PC-3 (cell line): ENCODE data around the gene LYRM4. TPM values are rescaled to one million over a fixed set of nuclear protein-coding genes. Genes with fewer than 3 reads are reported as not detected.

ENCODE experiments used
- ATAC-seq: fragments of 200-7000 bp; cut with Tn5 transposase; 2 replicates; pipeline ENCODE4 v1.9.1; 2020; ENCODE audit warnings: mild to moderate bottlenecking, moderate library complexity
- BruUV-seq: library from RNA; stranded (reverse); fragments of 400-500 nt; replicated peaks from 2 replicates; lab custom pipeline; 2021; lab: Mats Ljungman, UMichigan
- CTCF ChIA-PET: fragments of 300-600 bp; sonication (Branson Sonifier 250); formaldehyde crosslinking; loops from one replicate; lab custom pipeline; 2022; ENCODE audit warnings: antibody characterized with exemption; lab: Charles Lee
- POLR2A ChIA-PET: fragments of 300-600 bp; sonication (Branson Sonifier 250); formaldehyde crosslinking; loops from one replicate; lab custom pipeline; 2022; ENCODE audit warnings: antibody characterized with exemption; ENCODE audit not compliant: unreplicated experiment; lab: Charles Lee
- DNase-seq: peaks from one replicate; pipeline ENCODE4 v3.0.0-alpha.2; 2015
- H2AFZ ChIP-seq: fragments of 300-600 bp; sonication (generic); 2 replicates; pipeline ENCODE4 v1.6.0; 2016; ENCODE audit warnings: antibody characterized with exemption, low read length
- H3F3A ChIP-seq: fragments of 300-600 bp; sonication (generic); one replicate; pipeline ENCODE4 v1.6.0; 2017; ENCODE audit warnings: antibody characterized with exemption, low read length, control low read depth, mild to moderate bottlenecking; ENCODE audit not compliant: unreplicated experiment
- H3K27ac ChIP-seq: fragments of 300-600 bp; sonication (generic); 2 replicates; pipeline ENCODE4 v1.5.1; 2016; ENCODE audit warnings: mild to moderate bottlenecking, low read length
- H3K27me3 ChIP-seq: fragments of 300-600 bp; sonication (generic); 2 replicates; pipeline ENCODE4 v1.6.1; 2016; ENCODE audit warnings: low read length, mixed read lengths
- H3K36me3 ChIP-seq: fragments of 300-600 bp; sonication (generic); 2 replicates; pipeline ENCODE4 v1.6.1; 2016; ENCODE audit warnings: low read depth, mixed run types, low read length, mixed read lengths
- H3K4me1 ChIP-seq: fragments of 300-600 bp; sonication (generic); 2 replicates; pipeline ENCODE4 v1.5.1; 2016; ENCODE audit warnings: low read length; ENCODE audit not compliant: insufficient read depth
- H3K4me2 ChIP-seq: fragments of 300-600 bp; sonication (generic); 2 replicates; pipeline ENCODE4 v1.6.0; 2016; ENCODE audit warnings: low read length
- H3K4me3 ChIP-seq: fragments of 300-600 bp; sonication (generic); 2 replicates; pipeline ENCODE4 v1.5.1; 2016; ENCODE audit warnings: mild to moderate bottlenecking, low read length, mixed read lengths
- H3K79me2 ChIP-seq: fragments of 300-600 bp; sonication (generic); 2 replicates; pipeline ENCODE4 v1.6.1; 2017; ENCODE audit warnings: low read length, mixed read lengths
- H3K9ac ChIP-seq: fragments of 300-600 bp; sonication (generic); 2 replicates; pipeline ENCODE4 v1.6.0; 2016; ENCODE audit warnings: mild to moderate bottlenecking, low read length
- H3K9me2 ChIP-seq: fragments of 300-600 bp; sonication (generic); replicated peaks from 2 replicates; pipeline ENCODE4 v1.6.1; 2016; ENCODE audit warnings: mixed run types, low read length, mixed read lengths
- H3K9me3 ChIP-seq: fragments of 300-600 bp; sonication (generic); 2 replicates; pipeline ENCODE4 v1.6.1; 2016; ENCODE audit warnings: low read length, mixed read lengths
- H4K20me1 ChIP-seq: fragments of 300-600 bp; sonication (generic); 2 replicates; pipeline ENCODE4 v1.6.1; 2016; ENCODE audit warnings: low read length, mixed read lengths
- EZH2 ChIP-seq: fragments of 300-600 bp; sonication (generic); IDR thresholded peaks from one replicate; pipeline ENCODE4 v1.6.1; 2017; ENCODE audit warnings: antibody characterized with exemption, mild to moderate bottlenecking, low read length; ENCODE audit not compliant: unreplicated experiment
- EZH2phosphoT487 ChIP-seq: fragments of 300-600 bp; sonication (generic); IDR thresholded peaks from 2 replicates; pipeline ENCODE4 v1.6.1; 2018; ENCODE audit warnings: mild to moderate bottlenecking, antibody characterized with exemption, low read length, borderline replicate concordance
- intact Hi-C: fragments of 100-400 bp; cut with micrococcal nuclease; formaldehyde crosslinking; loops from 2 replicates; pipeline ENCODE4 v1.9.0; 2023
- total RNA-seq: library from RNA; depleted of rRNA; stranded (reverse); fragments of >200 nt; gene quantifications from 2 replicates; pipeline ENCODE4 v1.2.3, GENCODE V29; 2014
- TF ChIP-seq, protein P1 (sequence below): fragments of 300-600 bp; sonication (generic); conservative IDR thresholded peaks from 2 replicates; pipeline ENCODE4 v1.5.1; 2017; ENCODE audit warnings: antibody characterized with exemption, low read depth, mild to moderate bottlenecking, low read length

The LYRM4 gene
- total RNA-seq, 1 experiment from 2014 or later = 27.7 TPM

DNA sequence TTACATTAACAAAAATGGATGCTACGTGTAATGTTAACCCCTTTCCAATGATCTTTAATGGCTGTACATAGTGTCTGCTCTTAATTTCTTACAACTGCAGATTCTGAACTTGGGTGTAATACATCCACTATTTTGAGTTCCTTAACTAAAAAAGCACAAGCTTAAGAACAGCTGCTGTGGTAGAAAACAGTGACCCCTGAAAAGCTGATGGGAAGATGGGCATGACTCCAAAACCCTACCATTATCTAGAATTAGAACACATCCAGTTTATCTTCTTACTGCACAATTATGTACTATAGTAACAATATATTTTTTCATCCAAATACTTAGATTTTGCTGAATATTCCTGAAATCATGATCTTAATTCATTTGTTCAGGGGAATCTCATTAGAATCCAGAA, 49.3 kb downstream of the LYRM4 start:
- BruUV-seq = no TSS peak
- Histone ChIP-seq H3F3A (no peaks in the 10 kb centered on the region), H3K4me2 (no peak overlapping the region), H3K27ac (no peak overlapping the region), H3K9ac (no peak overlapping the region), H3K4me1 (peaks cover 17% of the 10 kb centered on the region), H3K9me2 (no peaks in the 10 kb centered on the region), H3K4me3 (no peak overlapping the region), H3K79me2 (no peaks in the 10 kb centered on the region), H3K9me3 (no peaks in the 10 kb centered on the region), H2AFZ (no peak overlapping the region), H3K27me3 (no peaks in the 10 kb centered on the region), H4K20me1 (no peaks in the 10 kb centered on the region), H3K36me3 (peaks cover 6% of the 10 kb centered on the region; the same call in 1 of the 2 replicates)
- intact Hi-C loops = no loop called here
- TF ChIP-seq, protein P1, sequence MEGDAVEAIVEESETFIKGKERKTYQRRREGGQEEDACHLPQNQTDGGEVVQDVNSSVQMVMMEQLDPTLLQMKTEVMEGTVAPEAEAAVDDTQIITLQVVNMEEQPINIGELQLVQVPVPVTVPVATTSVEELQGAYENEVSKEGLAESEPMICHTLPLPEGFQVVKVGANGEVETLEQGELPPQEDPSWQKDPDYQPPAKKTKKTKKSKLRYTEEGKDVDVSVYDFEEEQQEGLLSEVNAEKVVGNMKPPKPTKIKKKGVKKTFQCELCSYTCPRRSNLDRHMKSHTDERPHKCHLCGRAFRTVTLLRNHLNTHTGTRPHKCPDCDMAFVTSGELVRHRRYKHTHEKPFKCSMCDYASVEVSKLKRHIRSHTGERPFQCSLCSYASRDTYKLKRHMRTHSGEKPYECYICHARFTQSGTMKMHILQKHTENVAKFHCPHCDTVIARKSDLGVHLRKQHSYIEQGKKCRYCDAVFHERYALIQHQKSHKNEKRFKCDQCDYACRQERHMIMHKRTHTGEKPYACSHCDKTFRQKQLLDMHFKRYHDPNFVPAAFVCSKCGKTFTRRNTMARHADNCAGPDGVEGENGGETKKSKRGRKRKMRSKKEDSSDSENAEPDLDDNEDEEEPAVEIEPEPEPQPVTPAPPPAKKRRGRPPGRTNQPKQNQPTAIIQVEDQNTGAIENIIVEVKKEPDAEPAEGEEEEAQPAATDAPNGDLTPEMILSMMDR = no peak
- no peak for TF ChIP-seq EZH2phosphoT487
- TF ChIP-seq EZH2 = no peak
- ChIA-PET CTCF (no interaction called here), POLR2A (no interaction called here)
- DNase-seq (no peak), ATAC-seq (no peak)

DNA sequence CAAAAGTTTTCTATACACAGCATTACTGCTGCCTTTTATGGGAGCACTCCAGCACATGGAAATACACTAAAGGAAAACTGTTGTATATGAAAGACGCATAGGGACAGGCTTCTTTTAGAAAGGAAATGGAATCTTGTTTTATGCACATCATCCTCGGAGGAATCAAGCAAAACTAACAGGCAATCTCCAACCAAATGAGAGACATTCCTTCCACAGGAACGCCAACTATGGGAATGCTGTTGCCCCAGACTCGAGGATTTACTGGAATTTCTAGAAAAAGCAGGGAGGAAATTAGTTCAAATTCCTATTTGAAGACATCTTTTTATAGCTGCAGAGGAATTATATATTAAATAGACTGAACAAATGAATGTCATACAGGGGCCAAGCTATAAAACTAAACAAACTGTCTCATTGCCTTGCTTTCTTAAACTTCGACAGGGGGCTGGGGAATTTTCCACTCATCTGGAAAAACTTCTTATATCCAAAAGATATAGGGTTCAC, 52.2 kb downstream of the LYRM4 start:
- ChIA-PET POLR2A (interaction anchor here (0.5 to 0.6 kb wide), 2 partner anchors 20 to 44 kb away, joined by 4 read pairs; no protein-coding TSS in a partner anchor), CTCF (no interaction called here)
- no peaks in the 10 kb centered on the region for H4K20me1 ChIP-seq
- no peaks in the 10 kb centered on the region for H3K9me2 ChIP-seq
- peaks cover 4% of the 10 kb centered on the region; the same call in 1 of the 2 replicates for H3K36me3 ChIP-seq
- H3K4me1 ChIP-seq = peaks cover 13% of the 10 kb centered on the region
- no peak for ATAC-seq
- no peaks in the 10 kb centered on the region for H3F3A ChIP-seq
- no peak for DNase-seq
- intact Hi-C loops = no loop called here
- H3K9me3 ChIP-seq = no peaks in the 10 kb centered on the region
- 0 out of 2 replicates have a peak, but pooled peaks cover 7% of the 10 kb centered on the region for H3K79me2 ChIP-seq
- no peak overlapping the region for H3K27ac ChIP-seq
- H3K4me3 ChIP-seq = no peak overlapping the region
- H3K4me2 ChIP-seq = no peak overlapping the region
- BruUV-seq = no TSS peak
- no peak overlapping the region for H3K9ac ChIP-seq
- H2AFZ ChIP-seq = no peak overlapping the region
- no peak for TF ChIP-seq EZH2
- TF ChIP-seq, protein P1 = no peak
- TF ChIP-seq EZH2phosphoT487 = no peak
- H3K27me3 ChIP-seq = no peaks in the 10 kb centered on the region

DNA sequence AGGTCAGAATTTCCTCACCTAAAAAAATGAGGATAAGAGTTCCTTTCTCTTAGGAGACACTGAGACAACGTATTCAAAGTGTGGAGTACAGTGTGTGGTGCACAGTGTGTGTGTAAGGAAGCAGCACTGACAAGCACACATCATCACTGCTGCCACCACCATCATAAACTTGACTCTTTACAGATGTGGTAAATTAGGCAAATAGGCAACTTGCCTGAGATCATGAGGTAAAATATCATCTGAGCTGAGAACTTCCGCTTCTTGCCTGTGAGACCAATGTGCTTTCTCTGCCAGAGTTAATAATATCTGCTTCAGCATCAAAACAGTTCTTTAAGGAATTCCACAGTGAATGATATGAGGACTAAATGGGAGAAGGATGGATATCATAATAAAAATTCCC, 52.7 kb downstream of the LYRM4 start:
- H3K36me3 ChIP-seq = no peaks in the 10 kb centered on the region
- DNase-seq = no peak
- H2AFZ ChIP-seq = no peak overlapping the region
- H3K27ac ChIP-seq = no peak overlapping the region
- POLR2A ChIA-PET = no interaction called here
- peaks cover 13% of the 10 kb centered on the region for H3K4me1 ChIP-seq
- no peaks in the 10 kb centered on the region for H3K27me3 ChIP-seq
- no peak for TF ChIP-seq EZH2phosphoT487
- TF ChIP-seq, protein P1 = no peak
- intact Hi-C loops = no loop called here
- BruUV-seq = no TSS peak
- no peak overlapping the region for H3K4me2 ChIP-seq
- no peaks in the 10 kb centered on the region for H3F3A ChIP-seq
- no peak for ATAC-seq
- H3K4me3 ChIP-seq = no peak overlapping the region
- H3K9me2 ChIP-seq = no peaks in the 10 kb centered on the region
- no peak overlapping the region for H3K9ac ChIP-seq
- H3K79me2 ChIP-seq = 0 out of 2 replicates have a peak, but pooled peaks cover 7% of the 10 kb centered on the region
- H4K20me1 ChIP-seq = no peaks in the 10 kb centered on the region
- CTCF ChIA-PET = no interaction called here
- H3K9me3 ChIP-seq = no peaks in the 10 kb centered on the region
